Stimulated activated CD4-positive, alpha-beta T cell treated with anti-CD3 and anti-CD28 coated beads, Interleukin-1b, Interleukin-23, amount 100 ng/mL, for 48 hours (primary cell): ENCODE data around the gene GINS2.

Experiments used
- DNase-seq: peaks from one replicate; pipeline ENCODE4 v3.0.0-alpha.2; 2020

Gene GINS2

GRCh38 chr16:85689285-85689949 lies 663 bp upstream of the GINS2 start:
- no peak for DNase-seq

GRCh38 chr16:85687651-85688471 lies 893 bp downstream of the GINS2 start:
- DNase-seq, result peak; percentile 17

GRCh38 chr16:85686912-85687591 lies 1.7 kb downstream of the GINS2 start:
- peak; percentile 37 for DNase-seq

- no peak for DNase-seq
These were observed 3.5 kb downstream of the GINS2 start for GRCh38 chr16:85685251-85685650.

- no peak for DNase-seq
These were observed 5.4 kb downstream of the GINS2 start for GRCh38 chr16:85683363-85683762.

GRCh38 chr16:85682516-85682915 lies 6.2 kb downstream of the GINS2 start:
- no peak for DNase-seq

GRCh38 chr16:85681255-85681654 lies 7.5 kb downstream of the GINS2 start:
- no peak for DNase-seq

- no peak for DNase-seq
These were observed 8.3 kb downstream of the GINS2 start for GRCh38 chr16:85680352-85680944.

GRCh38 chr16:85679870-85680269 lies 8.9 kb downstream of the GINS2 start:
- DNase-seq, result no peak

- DNase-seq, result no peak
These were observed 9.9 kb downstream of the GINS2 start for GRCh38 chr16:85678821-85679220.

- no peak for DNase-seq
These were observed 10.7 kb downstream of the GINS2 start for GRCh38 chr16:85678016-85678415.

GRCh38 chr16:85677383-85677967 lies 11.3 kb downstream of the GINS2 start:
- DNase-seq, result no peak

- DNase-seq, result no peak
These were observed 12.3 kb downstream of the GINS2 start for GRCh38 chr16:85676466-85676865.

- no peak for DNase-seq
These were observed 13.4 kb downstream of the GINS2 start for GRCh38 chr16:85675251-85675874.

GRCh38 chr16:85674828-85675227 lies 13.9 kb downstream of the GINS2 start:
- no peak for DNase-seq

GRCh38 chr16:85674418-85674755 lies 14.4 kb downstream of the GINS2 start:
- DNase-seq, result no peak

- no peak for DNase-seq
These were observed 15.0 kb downstream of the GINS2 start for GRCh38 chr16:85673529-85674417.

GRCh38 chr16:85670840-85671239 lies 17.9 kb downstream of the GINS2 start:
- no peak for DNase-seq

- DNase-seq, result no peak
These were observed 19.9 kb downstream of the GINS2 start for GRCh38 chr16:85668676-85669424.

- no peak for DNase-seq
These were observed 20.8 kb downstream of the GINS2 start for GRCh38 chr16:85667841-85668413.
